Measurements from ENCODE around the gene CDKAL1.

CDKAL1 gene

DNA sequence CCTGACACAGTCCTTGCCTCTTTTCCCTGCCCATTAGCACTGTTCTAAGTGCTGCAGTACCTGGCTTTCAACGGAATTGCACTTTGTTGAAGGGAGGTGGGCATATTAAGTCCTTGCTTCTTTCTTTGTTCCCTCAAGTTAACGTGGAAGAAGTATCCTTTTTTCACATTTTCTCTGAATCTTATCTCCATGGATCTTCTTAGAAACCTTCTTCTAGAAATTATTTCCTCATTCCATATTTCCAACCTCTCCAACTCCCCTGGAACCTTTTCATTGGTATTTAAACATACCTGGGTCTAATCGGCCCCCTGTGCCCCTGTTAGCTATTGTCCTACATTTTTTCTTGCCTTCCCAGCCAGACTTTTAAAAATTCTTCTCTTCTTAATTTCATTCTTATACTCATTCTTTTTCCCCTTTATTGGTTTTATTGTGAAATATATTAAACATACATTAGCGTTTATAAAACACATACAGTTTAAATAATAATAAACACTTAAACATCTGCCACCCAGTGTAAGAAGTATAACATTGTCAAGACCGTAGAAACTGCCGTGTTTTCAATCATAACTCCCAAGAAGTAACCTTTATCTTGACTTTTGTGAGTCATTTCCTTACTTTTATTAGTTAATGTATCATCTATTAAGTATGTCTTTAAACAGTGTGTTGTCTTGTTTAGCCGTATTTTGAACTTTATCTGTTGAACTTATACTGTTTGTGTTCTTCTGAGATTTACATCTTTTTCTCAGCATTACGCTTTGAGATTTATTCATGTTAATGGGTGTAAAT lies 118.2 kb downstream of the CDKAL1 start:
- ATAC-seq: peak; percentile 89
- 0 out of 2 replicates have a peak, but pooled peaks have one; percentile 39 for TF ChIP-seq ISL1 (CRISPR knock-in tag; IDR thresholded peaks at IDR 0.05)
- TF ChIP-seq CSRNP3 (CRISPR knock-in tag; IDR thresholded peaks at IDR 0.05): no peak
- TF ChIP-seq ZFP3 (CRISPR knock-in tag; IDR thresholded peaks at IDR 0.05): no peak
- TF ChIP-seq RARB (CRISPR knock-in tag; IDR thresholded peaks at IDR 0.05): no peak
- TF ChIP-seq, protein P1, sequence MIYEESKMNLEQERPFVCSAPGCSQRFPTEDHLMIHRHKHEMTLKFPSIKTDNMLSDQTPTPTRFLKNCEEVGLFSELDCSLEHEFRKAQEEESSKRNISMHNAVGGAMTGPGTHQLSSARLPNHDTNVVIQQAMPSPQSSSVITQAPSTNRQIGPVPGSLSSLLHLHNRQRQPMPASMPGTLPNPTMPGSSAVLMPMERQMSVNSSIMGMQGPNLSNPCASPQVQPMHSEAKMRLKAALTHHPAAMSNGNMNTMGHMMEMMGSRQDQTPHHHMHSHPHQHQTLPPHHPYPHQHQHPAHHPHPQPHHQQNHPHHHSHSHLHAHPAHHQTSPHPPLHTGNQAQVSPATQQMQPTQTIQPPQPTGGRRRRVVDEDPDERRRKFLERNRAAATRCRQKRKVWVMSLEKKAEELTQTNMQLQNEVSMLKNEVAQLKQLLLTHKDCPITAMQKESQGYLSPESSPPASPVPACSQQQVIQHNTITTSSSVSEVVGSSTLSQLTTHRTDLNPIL (CRISPR knock-in tag; IDR thresholded peaks at IDR 0.05; ENCODE audit: low read depth): no peak
- TF ChIP-seq TOX (CRISPR knock-in tag; IDR thresholded peaks at IDR 0.05; ENCODE audit: borderline replicate concordance): 0 out of 2 replicates have a peak, but pooled peaks have one; percentile 20
- TF ChIP-seq, protein P2, sequence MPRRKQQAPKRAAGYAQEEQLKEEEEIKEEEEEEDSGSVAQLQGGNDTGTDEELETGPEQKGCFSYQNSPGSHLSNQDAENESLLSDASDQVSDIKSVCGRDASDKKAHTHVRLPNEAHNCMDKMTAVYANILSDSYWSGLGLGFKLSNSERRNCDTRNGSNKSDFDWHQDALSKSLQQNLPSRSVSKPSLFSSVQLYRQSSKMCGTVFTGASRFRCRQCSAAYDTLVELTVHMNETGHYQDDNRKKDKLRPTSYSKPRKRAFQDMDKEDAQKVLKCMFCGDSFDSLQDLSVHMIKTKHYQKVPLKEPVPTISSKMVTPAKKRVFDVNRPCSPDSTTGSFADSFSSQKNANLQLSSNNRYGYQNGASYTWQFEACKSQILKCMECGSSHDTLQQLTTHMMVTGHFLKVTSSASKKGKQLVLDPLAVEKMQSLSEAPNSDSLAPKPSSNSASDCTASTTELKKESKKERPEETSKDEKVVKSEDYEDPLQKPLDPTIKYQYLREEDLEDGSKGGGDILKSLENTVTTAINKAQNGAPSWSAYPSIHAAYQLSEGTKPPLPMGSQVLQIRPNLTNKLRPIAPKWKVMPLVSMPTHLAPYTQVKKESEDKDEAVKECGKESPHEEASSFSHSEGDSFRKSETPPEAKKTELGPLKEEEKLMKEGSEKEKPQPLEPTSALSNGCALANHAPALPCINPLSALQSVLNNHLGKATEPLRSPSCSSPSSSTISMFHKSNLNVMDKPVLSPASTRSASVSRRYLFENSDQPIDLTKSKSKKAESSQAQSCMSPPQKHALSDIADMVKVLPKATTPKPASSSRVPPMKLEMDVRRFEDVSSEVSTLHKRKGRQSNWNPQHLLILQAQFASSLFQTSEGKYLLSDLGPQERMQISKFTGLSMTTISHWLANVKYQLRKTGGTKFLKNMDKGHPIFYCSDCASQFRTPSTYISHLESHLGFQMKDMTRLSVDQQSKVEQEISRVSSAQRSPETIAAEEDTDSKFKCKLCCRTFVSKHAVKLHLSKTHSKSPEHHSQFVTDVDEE (CRISPR knock-in tag; IDR thresholded peaks at IDR 0.05): no peak
- no peak for TF ChIP-seq OSR1 (CRISPR knock-in tag; IDR thresholded peaks at IDR 0.05)
- TF ChIP-seq, protein P3, sequence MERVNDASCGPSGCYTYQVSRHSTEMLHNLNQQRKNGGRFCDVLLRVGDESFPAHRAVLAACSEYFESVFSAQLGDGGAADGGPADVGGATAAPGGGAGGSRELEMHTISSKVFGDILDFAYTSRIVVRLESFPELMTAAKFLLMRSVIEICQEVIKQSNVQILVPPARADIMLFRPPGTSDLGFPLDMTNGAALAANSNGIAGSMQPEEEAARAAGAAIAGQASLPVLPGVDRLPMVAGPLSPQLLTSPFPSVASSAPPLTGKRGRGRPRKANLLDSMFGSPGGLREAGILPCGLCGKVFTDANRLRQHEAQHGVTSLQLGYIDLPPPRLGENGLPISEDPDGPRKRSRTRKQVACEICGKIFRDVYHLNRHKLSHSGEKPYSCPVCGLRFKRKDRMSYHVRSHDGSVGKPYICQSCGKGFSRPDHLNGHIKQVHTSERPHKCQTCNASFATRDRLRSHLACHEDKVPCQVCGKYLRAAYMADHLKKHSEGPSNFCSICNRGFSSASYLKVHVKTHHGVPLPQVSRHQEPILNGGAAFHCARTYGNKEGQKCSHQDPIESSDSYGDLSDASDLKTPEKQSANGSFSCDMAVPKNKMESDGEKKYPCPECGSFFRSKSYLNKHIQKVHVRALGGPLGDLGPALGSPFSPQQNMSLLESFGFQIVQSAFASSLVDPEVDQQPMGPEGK (CRISPR knock-in tag; IDR thresholded peaks at IDR 0.05; ENCODE audit: borderline replicate concordance): no peak
- TF ChIP-seq ESRRG (CRISPR knock-in tag; IDR thresholded peaks at IDR 0.05): no peak
- TF ChIP-seq ARNTL (CRISPR knock-in tag; IDR thresholded peaks at IDR 0.05; ENCODE audit: borderline replicate concordance, low read depth): no peak
- no peak for TF ChIP-seq ZNF565 (CRISPR knock-in tag; conservative IDR thresholded peaks at IDR 0.05; ENCODE audit: low read depth)
- no peak for TF ChIP-seq ZC3H10 (CRISPR knock-in tag; IDR thresholded peaks at IDR 0.05)
- TF ChIP-seq SNAI2 (CRISPR knock-in tag; IDR thresholded peaks at IDR 0.05): no peak

DNA sequence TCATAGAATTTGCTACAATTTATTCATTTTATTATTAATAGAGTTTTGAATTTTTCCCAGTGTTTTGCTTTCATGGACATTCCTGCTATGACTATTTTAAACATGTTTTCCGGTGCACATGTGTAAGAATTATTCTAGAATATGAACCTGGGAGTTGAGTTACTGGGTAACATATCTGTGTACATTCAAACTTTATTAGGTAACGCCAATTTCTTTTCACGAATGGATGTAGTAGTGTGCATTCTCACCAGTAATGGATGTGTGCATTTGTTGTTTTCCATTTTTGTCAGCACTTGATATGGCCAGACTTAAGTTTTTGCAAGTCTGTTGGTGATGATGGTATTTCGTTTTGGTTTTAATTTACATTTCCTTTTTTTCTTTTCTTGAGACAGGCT lies 118.8 kb downstream of the CDKAL1 start:
- ATAC-seq: peak; percentile 37; the same call in 2 of the 3 replicates
- no peak for TF ChIP-seq ESRRG (CRISPR knock-in tag; IDR thresholded peaks at IDR 0.05)
- TF ChIP-seq, protein P4, sequence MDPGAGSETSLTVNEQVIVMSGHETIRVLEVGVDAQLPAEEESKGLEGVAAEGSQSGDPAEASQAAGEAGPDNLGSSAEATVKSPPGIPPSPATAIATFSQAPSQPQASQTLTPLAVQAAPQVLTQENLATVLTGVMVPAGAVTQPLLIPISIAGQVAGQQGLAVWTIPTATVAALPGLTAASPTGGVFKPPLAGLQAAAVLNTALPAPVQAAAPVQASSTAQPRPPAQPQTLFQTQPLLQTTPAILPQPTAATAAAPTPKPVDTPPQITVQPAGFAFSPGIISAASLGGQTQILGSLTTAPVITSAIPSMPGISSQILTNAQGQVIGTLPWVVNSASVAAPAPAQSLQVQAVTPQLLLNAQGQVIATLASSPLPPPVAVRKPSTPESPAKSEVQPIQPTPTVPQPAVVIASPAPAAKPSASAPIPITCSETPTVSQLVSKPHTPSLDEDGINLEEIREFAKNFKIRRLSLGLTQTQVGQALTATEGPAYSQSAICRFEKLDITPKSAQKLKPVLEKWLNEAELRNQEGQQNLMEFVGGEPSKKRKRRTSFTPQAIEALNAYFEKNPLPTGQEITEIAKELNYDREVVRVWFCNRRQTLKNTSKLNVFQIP (CRISPR knock-in tag; IDR thresholded peaks at IDR 0.05; ENCODE audit: borderline replicate concordance, low read depth): no peak
- TF ChIP-seq OSR1 (CRISPR knock-in tag; IDR thresholded peaks at IDR 0.05): no peak
- no peak for TF ChIP-seq PPARA (CRISPR knock-in tag; IDR thresholded peaks at IDR 0.05; ENCODE audit: borderline replicate concordance)
- TF ChIP-seq ZFP30 (CRISPR knock-in tag; IDR thresholded peaks at IDR 0.05): no peak
- no peak for TF ChIP-seq ARNTL (CRISPR knock-in tag; IDR thresholded peaks at IDR 0.05; ENCODE audit: borderline replicate concordance, low read depth)
- TF ChIP-seq CSRNP3 (CRISPR knock-in tag; IDR thresholded peaks at IDR 0.05): no peak
- TF ChIP-seq SNAI2 (CRISPR knock-in tag; IDR thresholded peaks at IDR 0.05): no peak
- no peak for TF ChIP-seq TCF4 (CRISPR knock-in tag; IDR thresholded peaks at IDR 0.05; ENCODE audit: borderline replicate concordance)
- TF ChIP-seq ISL1 (CRISPR knock-in tag; IDR thresholded peaks at IDR 0.05): no peak
- TF ChIP-seq CSDC2 (CRISPR knock-in tag; IDR thresholded peaks at IDR 0.05): no peak
- no peak for TF ChIP-seq ZNF565 (CRISPR knock-in tag; conservative IDR thresholded peaks at IDR 0.05; ENCODE audit: low read depth)
- TF ChIP-seq, protein P3 (CRISPR knock-in tag; IDR thresholded peaks at IDR 0.05; ENCODE audit: borderline replicate concordance): no peak
- TF ChIP-seq ZFP3 (CRISPR knock-in tag; IDR thresholded peaks at IDR 0.05): no peak
- no peak for TF ChIP-seq RARB (CRISPR knock-in tag; IDR thresholded peaks at IDR 0.05)
- TF ChIP-seq ZC3H10 (CRISPR knock-in tag; IDR thresholded peaks at IDR 0.05): no peak
- TF ChIP-seq GLIS3 (CRISPR knock-in tag; IDR thresholded peaks at IDR 0.05): no peak
- TF ChIP-seq, protein P1 (CRISPR knock-in tag; IDR thresholded peaks at IDR 0.05; ENCODE audit: low read depth): no peak
- TF ChIP-seq ZNF8 (CRISPR knock-in tag; IDR thresholded peaks at IDR 0.05): no peak

All from SK-N-SH treated with all-trans-retinoic acid at 6 μM for 48 hours (cell line).